Activated B cell treated with CpG ODN at 0.5 μM for 24 hours (primary cell): Measurements from ENCODE around the gene PHACTR2. TPM values are rescaled to one million over a fixed set of nuclear protein-coding genes. Genes with fewer than 3 reads are reported as not detected.

Experiments
- ATAC-seq: fragments of 200-7000 bp; cut with Tn5 transposase; one replicate; pipeline ENCODE4 v1.10.0; 2021; ENCODE audit warnings: low read depth, mild to moderate bottlenecking, moderate library complexity
- CTCF ChIA-PET: fragments of 350-600 bp; sonication (Branson Sonifier 250); formaldehyde crosslinking; loops from one replicate; lab custom pipeline; 2021; ENCODE audit warnings: antibody characterized with exemption; lab: Charles Lee
- POLR2A ChIA-PET: fragments of 350-600 bp; sonication (Branson Sonifier 250); formaldehyde crosslinking; loops from one replicate; lab custom pipeline; 2021; ENCODE audit warnings: antibody characterized with exemption; lab: Charles Lee
- DNase-seq: peaks from one replicate; pipeline ENCODE4 v3.0.0; 2022
- H3K27ac Mint-ChIP-seq: one replicate; pipeline ENCODE4 v1.8.0; 2020; ENCODE audit warnings: mixed read lengths
- H3K27me3 Mint-ChIP-seq: one replicate; pipeline ENCODE4 v1.8.0; 2021; ENCODE audit warnings: mixed read lengths
- H3K36me3 Mint-ChIP-seq: one replicate; pipeline ENCODE4 v1.8.0; 2021; ENCODE audit warnings: low read depth, mixed read lengths
- H3K4me1 Mint-ChIP-seq: one replicate; pipeline ENCODE4 v1.8.0; 2021; ENCODE audit warnings: mixed read lengths
- H3K4me3 Mint-ChIP-seq: one replicate; pipeline ENCODE4 v1.8.0; 2020; ENCODE audit warnings: mild to moderate bottlenecking, mixed read lengths
- H3K9me3 Mint-ChIP-seq: one replicate; pipeline ENCODE4 v1.8.0; 2020; ENCODE audit warnings: mixed read lengths
- intact Hi-C: fragments of 100-400 bp; cut with micrococcal nuclease; formaldehyde crosslinking; loops from one replicate; pipeline ENCODE4 v1.15.1; 2024
- total RNA-seq: library from RNA; stranded (reverse); gene quantifications from 2 replicates; pipeline ENCODE4 v1.2.3, GENCODE V29; 2022
- TF ChIP-seq, protein P1 (sequence below): fragments of 200-600 bp; IDR thresholded peaks from one replicate; pipeline ENCODE4 v1.8.0; 2022; ENCODE audit warnings: antibody characterized with exemption, mild to moderate bottlenecking

Gene PHACTR2
- total RNA-seq, 1 donor from 2014 or later: 11.7 TPM

DNA sequence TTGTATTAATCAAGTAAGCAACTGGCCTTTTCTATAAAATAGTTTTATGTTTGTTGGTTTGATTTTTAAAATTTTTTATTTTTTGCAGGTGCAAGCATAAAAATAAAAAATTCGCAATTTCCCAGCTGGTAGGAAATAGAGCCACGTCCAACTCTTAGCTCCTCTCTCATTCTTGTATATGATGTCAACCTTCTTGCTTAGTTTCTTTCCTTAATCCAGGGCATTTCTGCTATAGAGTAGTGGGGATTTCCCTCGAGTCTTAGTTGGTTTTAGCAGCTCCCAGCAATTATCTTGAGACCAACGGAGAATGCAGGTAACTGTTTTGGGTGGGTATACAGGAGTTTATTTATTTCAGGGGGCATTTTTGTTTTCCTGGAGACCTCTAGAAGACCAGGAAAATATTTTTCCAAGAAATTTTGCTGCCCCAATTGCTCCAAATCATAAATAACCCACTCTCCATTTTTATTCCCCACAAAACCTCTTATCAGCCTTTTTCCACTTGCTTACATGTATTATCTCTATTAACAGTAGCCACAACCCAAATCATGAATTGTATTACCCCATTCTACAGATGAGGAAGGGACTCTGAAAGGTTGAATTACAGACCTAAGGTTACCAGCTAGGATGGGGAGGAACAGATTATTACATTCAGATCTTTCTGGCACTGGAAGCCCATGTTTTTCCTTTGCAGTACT, 18.4 kb downstream of the PHACTR2 start:
- Mint-ChIP-seq H3K36me3 (no peaks in the 10 kb centered on the region), H3K4me3 (no peak overlapping the region), H3K9me3 (no peaks in the 10 kb centered on the region), H3K4me1 (peaks cover 4% of the 10 kb centered on the region), H3K27me3 (no peaks in the 10 kb centered on the region), H3K27ac (no peak overlapping the region)
- DNase-seq (no peak), ATAC-seq (no peak)
- TF ChIP-seq, protein P1, sequence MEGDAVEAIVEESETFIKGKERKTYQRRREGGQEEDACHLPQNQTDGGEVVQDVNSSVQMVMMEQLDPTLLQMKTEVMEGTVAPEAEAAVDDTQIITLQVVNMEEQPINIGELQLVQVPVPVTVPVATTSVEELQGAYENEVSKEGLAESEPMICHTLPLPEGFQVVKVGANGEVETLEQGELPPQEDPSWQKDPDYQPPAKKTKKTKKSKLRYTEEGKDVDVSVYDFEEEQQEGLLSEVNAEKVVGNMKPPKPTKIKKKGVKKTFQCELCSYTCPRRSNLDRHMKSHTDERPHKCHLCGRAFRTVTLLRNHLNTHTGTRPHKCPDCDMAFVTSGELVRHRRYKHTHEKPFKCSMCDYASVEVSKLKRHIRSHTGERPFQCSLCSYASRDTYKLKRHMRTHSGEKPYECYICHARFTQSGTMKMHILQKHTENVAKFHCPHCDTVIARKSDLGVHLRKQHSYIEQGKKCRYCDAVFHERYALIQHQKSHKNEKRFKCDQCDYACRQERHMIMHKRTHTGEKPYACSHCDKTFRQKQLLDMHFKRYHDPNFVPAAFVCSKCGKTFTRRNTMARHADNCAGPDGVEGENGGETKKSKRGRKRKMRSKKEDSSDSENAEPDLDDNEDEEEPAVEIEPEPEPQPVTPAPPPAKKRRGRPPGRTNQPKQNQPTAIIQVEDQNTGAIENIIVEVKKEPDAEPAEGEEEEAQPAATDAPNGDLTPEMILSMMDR: no peak
- intact Hi-C loops: no loop called here
- ChIA-PET CTCF (no interaction called here), POLR2A (no interaction called here)

DNA sequence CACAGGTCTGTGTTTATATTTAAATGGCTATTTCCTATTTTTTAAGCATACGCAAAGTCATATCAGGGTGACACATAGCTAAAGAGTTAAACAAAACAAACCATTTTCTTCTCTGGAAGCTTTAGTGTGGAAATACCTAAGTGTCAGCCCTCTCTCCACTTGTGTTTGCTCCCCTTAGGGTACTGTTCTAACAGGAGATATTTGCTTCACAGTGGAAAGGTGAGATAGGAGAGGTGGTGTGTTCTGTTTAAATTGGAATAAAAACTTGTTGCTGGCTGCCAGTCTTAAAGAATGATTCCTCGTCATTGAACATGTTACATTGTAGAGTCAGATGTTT, 18.9 kb downstream of the PHACTR2 start:
- Mint-ChIP-seq H3K36me3 (no peaks in the 10 kb centered on the region), H3K4me3 (no peak overlapping the region), H3K27ac (no peak overlapping the region), H3K4me1 (peaks cover 4% of the 10 kb centered on the region), H3K27me3 (no peaks in the 10 kb centered on the region), H3K9me3 (no peaks in the 10 kb centered on the region)
- TF ChIP-seq, protein P1: no peak
- DNase-seq (no peak), ATAC-seq (no peak)
- POLR2A ChIA-PET: no interaction called here
- intact Hi-C loops: no loop called here
- CTCF ChIA-PET: no interaction called here

DNA sequence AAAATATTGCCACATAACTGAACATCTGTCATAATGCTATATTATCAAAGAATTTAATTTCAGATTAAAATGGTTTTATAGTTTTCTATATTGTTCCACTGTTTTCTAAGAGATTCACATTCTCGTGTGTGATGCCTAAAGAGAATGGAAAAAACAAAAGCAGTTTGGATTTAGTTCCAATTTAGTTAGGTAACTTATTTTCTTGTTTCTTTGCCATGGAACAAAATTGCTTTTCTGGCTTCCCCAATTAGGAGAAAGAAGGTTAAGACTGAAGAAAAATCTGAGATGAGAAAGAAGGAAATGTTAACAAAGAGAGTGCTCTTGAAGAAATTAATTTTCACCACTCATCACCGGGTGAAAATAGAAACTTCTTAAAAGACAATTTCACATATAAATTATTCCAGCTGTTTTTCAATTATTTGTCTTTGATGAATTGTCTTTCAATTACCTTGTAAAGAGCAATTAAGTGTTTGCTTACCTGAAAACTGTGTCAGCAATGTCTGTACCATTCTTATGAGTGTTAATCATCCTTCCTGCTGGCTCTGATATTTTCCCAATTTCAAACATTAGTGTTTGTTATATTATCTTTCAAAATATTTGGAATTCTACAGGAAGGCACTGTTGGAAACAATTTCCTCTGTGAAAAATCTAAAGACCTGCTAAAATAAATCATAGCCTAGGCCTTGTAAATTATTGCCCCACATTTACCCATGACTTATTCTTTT, 19.5 kb downstream of the PHACTR2 start:
- no peaks in the 10 kb centered on the region for H3K36me3 Mint-ChIP-seq
- no peak overlapping the region for H3K4me3 Mint-ChIP-seq
- H3K27me3 Mint-ChIP-seq: no peaks in the 10 kb centered on the region
- peaks cover 4% of the 10 kb centered on the region for H3K4me1 Mint-ChIP-seq
- POLR2A ChIA-PET: no interaction called here
- TF ChIP-seq, protein P1: no peak
- CTCF ChIA-PET: no interaction called here
- ATAC-seq: no peak
- intact Hi-C loops: no loop called here
- H3K27ac Mint-ChIP-seq: no peak overlapping the region
- no peak for DNase-seq
- H3K9me3 Mint-ChIP-seq: no peaks in the 10 kb centered on the region

DNA sequence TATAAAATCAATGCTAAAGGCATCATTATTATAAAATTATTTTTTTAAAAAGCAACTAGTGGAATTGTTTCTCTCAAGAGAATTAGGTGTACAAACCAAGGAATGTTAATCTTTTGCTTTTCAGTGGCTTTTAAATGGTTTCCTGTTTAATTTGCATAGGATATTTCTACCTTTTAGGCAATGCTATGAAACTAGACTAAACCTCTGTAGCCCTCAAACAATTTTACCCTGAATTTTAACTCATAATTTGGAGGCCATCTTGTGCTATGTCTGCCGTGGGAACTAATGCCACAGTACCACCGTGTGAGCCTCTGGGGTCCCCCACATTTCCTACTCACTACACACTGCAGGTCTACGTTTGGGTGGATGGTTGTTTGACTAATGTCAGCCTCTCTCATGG, 20.6 kb downstream of the PHACTR2 start:
- DNase-seq: no peak
- Mint-ChIP-seq H3K27ac (no peak overlapping the region), H3K4me3 (no peak overlapping the region), H3K27me3 (no peaks in the 10 kb centered on the region), H3K9me3 (no peaks in the 10 kb centered on the region), H3K36me3 (no peaks in the 10 kb centered on the region), H3K4me1 (peaks cover 4% of the 10 kb centered on the region)
- ChIA-PET POLR2A (no interaction called here), CTCF (no interaction called here)
- no peak for ATAC-seq
- TF ChIP-seq, protein P1: no peak
- intact Hi-C loops: no loop called here

DNA sequence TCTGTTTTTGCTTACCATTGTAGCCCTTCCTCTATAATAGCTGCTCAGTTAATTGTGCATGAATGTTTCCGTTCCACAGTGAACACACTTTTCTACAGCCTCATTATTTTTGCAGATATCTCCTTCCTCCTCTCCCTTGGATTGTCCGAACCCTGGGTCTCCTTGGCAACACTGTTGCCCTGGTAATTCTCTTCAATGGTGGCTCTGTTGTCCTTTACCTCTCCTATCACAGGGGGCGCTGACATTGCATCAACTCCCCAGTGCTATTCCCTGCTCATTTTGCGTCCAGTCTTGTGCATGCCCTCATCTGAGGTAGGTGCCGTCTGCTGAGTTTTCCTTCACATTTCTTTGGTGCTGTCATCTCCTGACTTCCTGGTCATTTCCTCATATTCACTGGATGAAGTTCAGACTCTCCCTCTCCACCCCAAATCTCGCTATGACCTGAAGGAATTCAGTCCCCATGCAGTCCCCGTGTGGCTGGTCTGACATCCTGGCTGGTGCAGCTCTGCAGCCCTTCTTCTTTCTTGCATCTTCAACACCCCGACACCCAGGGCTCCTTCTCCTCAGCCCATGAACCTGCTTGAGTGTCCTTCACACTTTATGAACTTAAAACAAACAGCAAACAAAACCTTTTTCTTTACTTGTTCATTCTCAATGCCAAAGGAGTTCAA, 21.1 kb downstream of the PHACTR2 start:
- ChIA-PET CTCF (no interaction called here), POLR2A (no interaction called here)
- Mint-ChIP-seq H3K9me3 (no peaks in the 10 kb centered on the region), H3K36me3 (no peaks in the 10 kb centered on the region), H3K27me3 (no peaks in the 10 kb centered on the region), H3K4me3 (no peak overlapping the region), H3K27ac (no peak overlapping the region), H3K4me1 (peaks cover 4% of the 10 kb centered on the region)
- TF ChIP-seq, protein P1: no peak
- DNase-seq (no peak), ATAC-seq (no peak)
- intact Hi-C loops: no loop called here
